T-helper 2 cell treated with Interferon-gamma antibody and Interleukin-4, amounts not matched to agents 5 μg/mL and 100 μg/mL, for 36 hours (primary cell): ENCODE measurements around the gene GALNT3.

Source experiments
- DNase-seq: peaks from one replicate; pipeline ENCODE4 v3.0.0; 2021; ENCODE audit warnings: low spot score
- H3K27ac Mint-ChIP-seq: one replicate; pipeline ENCODE4 v1.8.0; 2021; ENCODE audit warnings: mild to moderate bottlenecking, mixed read lengths
- H3K27me3 Mint-ChIP-seq: one replicate; pipeline ENCODE4 v1.8.0; 2021; ENCODE audit warnings: low read depth, mixed read lengths
- H3K36me3 Mint-ChIP-seq: one replicate; pipeline ENCODE4 v1.8.0; 2021; ENCODE audit warnings: low read depth, mixed read lengths
- H3K4me1 Mint-ChIP-seq: one replicate; pipeline ENCODE4 v1.8.0; 2021; ENCODE audit warnings: low read depth, mixed read lengths
- H3K4me3 Mint-ChIP-seq: one replicate; pipeline ENCODE4 v1.8.0; 2022; ENCODE audit warnings: mild to moderate bottlenecking, moderate library complexity, mixed read lengths
- H3K9me3 Mint-ChIP-seq: one replicate; pipeline ENCODE4 v1.8.0; 2021; ENCODE audit warnings: mixed read lengths

Gene GALNT3

DNA sequence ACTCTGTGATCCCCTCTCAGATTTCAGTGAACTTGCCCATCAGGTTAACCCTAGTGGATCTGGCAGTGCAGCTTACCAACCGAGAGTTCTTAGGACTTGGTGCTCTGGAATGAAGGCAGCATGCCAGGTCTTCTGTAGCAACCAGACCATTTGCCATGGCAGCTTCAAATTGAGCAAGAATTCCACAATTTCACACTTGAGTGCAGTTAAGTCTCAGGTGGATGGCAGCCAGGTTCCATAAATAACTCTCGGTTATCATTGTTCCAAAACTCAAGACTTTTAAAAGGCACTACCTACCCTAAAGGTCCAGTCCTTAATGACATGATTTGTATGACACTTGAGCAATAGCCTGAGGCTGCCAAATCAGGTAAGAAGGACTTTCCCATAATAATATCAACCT lies 48.1 kb downstream of the GALNT3 start:
- Mint-ChIP-seq H3K36me3 (peaks cover 38% of the 10 kb centered on the region), H3K27ac (no peak overlapping the region), H3K27me3 (no peaks in the 10 kb centered on the region), H3K4me3 (no peak overlapping the region), H3K9me3 (no peaks in the 10 kb centered on the region), H3K4me1 (peaks cover 7% of the 10 kb centered on the region)
- DNase-seq: no peak

DNA sequence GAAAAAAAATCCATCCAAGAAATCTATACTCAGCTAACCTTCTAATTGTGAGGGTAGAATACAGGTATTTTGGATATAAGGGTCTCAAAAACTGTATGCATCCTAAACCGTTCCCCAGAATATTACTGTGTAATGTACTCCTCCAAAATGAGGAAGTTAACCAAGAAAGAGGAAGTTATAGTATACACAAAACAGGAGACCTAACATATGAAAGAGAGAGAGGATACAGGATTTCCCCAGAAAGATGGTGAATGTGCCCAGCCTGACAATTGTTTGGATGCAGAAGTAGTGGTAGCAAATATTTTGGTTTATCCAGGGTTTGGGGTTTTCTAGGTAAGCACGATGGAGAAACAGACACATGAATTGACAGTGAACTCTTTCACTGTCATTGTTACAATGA lies 50.6 kb downstream of the GALNT3 start:
- peaks cover 7% of the 10 kb centered on the region for H3K4me1 Mint-ChIP-seq
- DNase-seq: no peak
- no peak overlapping the region for H3K27ac Mint-ChIP-seq
- no peaks in the 10 kb centered on the region for H3K27me3 Mint-ChIP-seq
- H3K36me3 Mint-ChIP-seq: peaks cover 26% of the 10 kb centered on the region
- H3K9me3 Mint-ChIP-seq: no peaks in the 10 kb centered on the region
- no peak overlapping the region for H3K4me3 Mint-ChIP-seq

DNA sequence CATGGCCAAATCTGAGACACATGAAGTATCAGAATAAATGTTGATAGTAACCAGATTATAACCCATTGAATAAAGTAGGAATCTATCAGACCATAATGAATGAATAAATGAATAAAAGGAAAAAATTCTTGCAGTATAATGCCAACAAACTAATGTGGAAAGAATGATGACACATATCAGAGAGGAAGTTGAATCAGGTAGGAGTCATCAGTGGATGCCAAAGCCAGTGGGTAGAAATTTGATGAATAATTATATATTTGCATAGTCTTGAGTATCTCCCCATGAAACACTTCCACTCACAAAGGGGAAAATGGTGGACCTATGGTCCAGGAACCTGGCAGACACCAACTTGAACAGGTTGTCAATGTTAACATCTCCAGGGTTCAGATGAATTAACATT lies 68.6 kb downstream of the GALNT3 start:
- H3K36me3 Mint-ChIP-seq: no peaks in the 10 kb centered on the region
- H3K27ac Mint-ChIP-seq: no peak overlapping the region
- H3K4me1 Mint-ChIP-seq: no peaks in the 10 kb centered on the region
- no peak overlapping the region for H3K4me3 Mint-ChIP-seq
- no peaks in the 10 kb centered on the region for H3K9me3 Mint-ChIP-seq
- no peak for DNase-seq
- H3K27me3 Mint-ChIP-seq: peaks cover 9% of the 10 kb centered on the region

DNA sequence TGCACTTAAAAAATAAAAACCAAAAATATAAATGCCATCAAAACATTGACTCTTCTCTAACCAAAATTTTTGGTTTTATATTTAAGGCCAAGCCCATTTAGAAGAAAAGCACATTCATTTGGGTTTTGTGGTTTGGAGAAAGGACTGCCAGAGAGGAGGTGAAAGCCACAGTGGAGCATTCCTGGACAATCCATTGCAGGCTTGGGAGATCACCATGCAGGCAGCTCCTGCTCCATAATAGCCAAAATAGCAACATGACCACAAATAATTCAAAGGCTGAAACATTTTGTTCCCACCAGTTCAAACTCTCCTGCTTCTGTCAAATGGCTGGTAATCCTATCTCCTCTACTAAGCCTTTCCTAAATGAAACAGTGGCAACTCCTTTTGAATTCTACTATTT lies 73.5 kb downstream of the GALNT3 start:
- no peak overlapping the region for H3K4me3 Mint-ChIP-seq
- peaks cover 6% of the 10 kb centered on the region for H3K27me3 Mint-ChIP-seq
- H3K4me1 Mint-ChIP-seq: no peaks in the 10 kb centered on the region
- H3K27ac Mint-ChIP-seq: no peak overlapping the region
- no peak for DNase-seq
- H3K9me3 Mint-ChIP-seq: no peaks in the 10 kb centered on the region
- H3K36me3 Mint-ChIP-seq: no peaks in the 10 kb centered on the region

DNA sequence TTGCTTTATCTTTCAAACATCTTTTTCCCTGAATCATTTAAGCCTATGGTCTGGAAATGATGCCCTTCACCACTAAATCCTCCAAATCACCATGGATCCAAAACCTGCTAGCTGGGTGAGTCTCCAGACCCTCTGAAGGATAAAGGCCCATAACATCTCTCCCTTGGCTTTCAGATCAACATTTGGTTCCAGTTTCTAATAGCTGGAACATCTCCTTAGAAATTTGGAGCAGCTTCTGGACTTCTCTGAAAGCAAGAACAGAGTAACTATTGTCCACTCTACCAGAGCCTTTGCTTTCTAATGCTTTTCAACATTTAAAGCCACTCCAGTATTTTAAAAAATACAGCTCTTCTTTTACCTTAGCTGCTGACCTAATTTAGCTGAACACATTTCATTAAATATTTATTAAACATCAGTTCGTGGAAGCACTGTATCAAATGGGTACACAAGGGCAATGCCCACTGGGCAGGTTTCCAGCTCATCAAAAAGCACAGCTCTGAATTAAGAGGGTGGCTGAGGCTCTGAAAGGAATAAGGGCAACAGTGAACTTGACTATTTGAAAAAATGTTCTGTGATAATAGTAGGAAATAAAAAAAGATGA lies 75.3 kb downstream of the GALNT3 start:
- DNase-seq: no peak
- Mint-ChIP-seq H3K4me1 (no peaks in the 10 kb centered on the region), H3K9me3 (no peaks in the 10 kb centered on the region), H3K27me3 (peaks cover 4% of the 10 kb centered on the region), H3K4me3 (no peak overlapping the region), H3K36me3 (no peaks in the 10 kb centered on the region), H3K27ac (no peak overlapping the region)

DNA sequence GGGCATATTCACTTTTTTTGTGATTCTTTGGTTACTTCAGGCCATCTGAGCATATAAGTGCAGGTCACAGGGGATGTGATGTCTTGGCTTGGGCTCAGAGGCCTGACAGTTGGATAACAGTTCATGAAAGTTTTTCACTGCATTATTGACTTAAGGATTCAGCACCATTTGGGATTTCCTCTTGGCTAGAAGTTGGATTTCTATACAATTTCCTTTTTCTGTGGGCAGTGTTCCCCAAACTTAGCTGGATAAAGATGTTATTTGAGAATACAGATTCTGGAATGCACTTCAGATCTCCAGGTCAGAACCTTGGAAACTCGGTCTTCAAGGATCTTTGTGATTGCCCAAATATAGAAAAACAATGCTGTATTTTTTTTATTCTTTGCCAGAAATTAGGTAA lies 78.0 kb downstream of the GALNT3 start:
- no peak for DNase-seq
- H3K36me3 Mint-ChIP-seq: no peaks in the 10 kb centered on the region
- H3K4me3 Mint-ChIP-seq: no peak overlapping the region
- no peak overlapping the region for H3K27ac Mint-ChIP-seq
- H3K9me3 Mint-ChIP-seq: no peaks in the 10 kb centered on the region
- peaks cover 4% of the 10 kb centered on the region for H3K27me3 Mint-ChIP-seq
- no peaks in the 10 kb centered on the region for H3K4me1 Mint-ChIP-seq

DNA sequence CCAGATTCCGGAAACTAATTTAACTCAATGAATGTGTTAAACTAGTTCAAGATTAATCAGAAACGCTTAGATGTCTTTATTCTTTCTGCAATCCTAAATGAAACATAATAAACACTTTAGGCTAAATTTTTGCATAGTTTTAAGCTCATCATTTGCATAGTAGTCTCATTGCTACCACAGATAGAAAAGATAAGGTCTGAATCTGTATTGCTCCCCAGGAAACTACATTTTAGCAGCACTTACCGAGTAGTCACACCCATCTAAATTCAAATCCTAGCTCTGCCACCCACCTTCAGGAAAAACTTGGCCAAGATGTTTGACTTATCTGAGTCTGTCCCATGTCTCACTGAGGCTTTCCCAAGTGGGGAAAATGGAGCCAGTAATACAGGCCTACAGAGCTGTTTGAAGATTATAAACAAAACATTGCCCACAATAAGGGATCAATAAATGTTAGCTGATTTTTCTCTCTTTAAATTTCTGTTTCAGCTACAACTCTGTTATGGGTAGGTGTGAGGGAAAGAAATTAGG lies 87.0 kb downstream of the GALNT3 start:
- Mint-ChIP-seq H3K4me1 (no peaks in the 10 kb centered on the region), H3K27me3 (peaks cover 4% of the 10 kb centered on the region), H3K27ac (no peak overlapping the region), H3K36me3 (no peaks in the 10 kb centered on the region), H3K4me3 (no peak overlapping the region), H3K9me3 (no peaks in the 10 kb centered on the region)
- no peak for DNase-seq

DNA sequence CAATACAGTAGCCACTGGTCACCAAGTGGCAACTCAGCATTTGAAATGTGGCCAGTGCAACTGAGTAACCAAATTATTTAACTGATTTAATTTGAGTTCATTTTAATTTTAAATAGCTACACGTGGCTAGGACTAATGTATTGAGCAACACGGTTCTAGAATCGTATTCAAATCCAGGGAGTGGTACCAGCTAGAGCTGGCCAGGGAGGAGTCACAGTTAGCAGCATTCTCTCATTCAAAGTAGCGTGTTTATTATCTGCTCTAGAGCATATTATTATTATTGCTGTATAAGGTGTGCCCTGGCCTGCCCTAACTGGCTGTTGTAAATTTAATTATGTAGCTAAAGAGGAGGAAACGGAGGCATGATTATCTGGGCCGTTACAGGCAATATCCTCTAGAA lies 92.9 kb downstream of the GALNT3 start:
- H3K36me3 Mint-ChIP-seq: no peaks in the 10 kb centered on the region
- peaks cover 25% of the 10 kb centered on the region for H3K27me3 Mint-ChIP-seq
- no peak overlapping the region for H3K27ac Mint-ChIP-seq
- H3K4me1 Mint-ChIP-seq: no peaks in the 10 kb centered on the region
- H3K4me3 Mint-ChIP-seq: no peak overlapping the region
- H3K9me3 Mint-ChIP-seq: no peaks in the 10 kb centered on the region
- DNase-seq: no peak

DNA sequence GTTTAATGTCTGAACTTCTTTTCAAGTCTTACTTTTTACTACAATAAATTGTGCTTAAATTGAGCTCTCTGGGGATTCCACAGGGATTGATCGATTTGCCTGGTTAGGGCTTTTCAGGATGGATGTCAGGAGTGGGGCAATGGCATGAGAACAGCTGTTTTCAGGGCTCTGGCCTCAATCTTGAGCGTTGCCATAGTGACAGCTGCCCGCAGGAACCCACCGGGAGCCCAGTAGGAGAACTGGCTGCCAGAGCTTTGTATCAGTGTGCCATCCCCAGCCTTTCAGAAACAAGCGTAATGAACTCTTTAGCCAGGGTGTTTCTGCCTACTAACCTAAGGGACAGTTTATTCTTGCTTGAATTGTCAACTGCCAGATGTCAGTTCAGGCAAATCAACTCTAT lies 93.5 kb downstream of the GALNT3 start:
- Mint-ChIP-seq H3K27me3 (peaks cover 23% of the 10 kb centered on the region), H3K4me1 (no peaks in the 10 kb centered on the region)

DNA sequence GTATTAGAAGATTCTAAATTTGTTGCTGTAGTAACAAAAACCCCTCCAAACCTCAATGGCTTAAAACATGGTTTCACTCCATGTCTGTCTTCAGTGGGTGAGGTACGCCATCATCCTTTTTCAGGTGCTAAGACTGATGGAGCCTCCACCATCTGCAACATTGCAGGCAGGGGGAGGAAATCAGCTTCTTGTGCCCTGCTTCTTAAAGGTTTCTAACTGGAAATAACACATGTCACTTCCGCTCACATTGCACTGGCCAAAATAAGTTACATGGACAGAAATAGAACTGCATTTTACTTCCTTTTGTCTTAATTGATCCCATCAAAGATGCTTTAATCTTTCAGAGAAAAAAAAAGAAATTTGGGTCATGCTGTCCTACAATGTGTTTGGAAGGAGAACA lies 94.1 kb downstream of the GALNT3 start:
- no peaks in the 10 kb centered on the region for H3K9me3 Mint-ChIP-seq
- H3K4me1 Mint-ChIP-seq: no peaks in the 10 kb centered on the region
- H3K36me3 Mint-ChIP-seq: no peaks in the 10 kb centered on the region
- H3K27me3 Mint-ChIP-seq: peaks cover 23% of the 10 kb centered on the region
- no peak overlapping the region for H3K27ac Mint-ChIP-seq
- no peak overlapping the region for H3K4me3 Mint-ChIP-seq
- DNase-seq: no peak

More for the DNA sequence above, 93.5 kb downstream of the GALNT3 start:
- no peak overlapping the region for H3K27ac Mint-ChIP-seq
- no peak for DNase-seq
- no peaks in the 10 kb centered on the region for H3K9me3 Mint-ChIP-seq
- H3K4me3 Mint-ChIP-seq: no peak overlapping the region
- no peaks in the 10 kb centered on the region for H3K36me3 Mint-ChIP-seq

DNA sequence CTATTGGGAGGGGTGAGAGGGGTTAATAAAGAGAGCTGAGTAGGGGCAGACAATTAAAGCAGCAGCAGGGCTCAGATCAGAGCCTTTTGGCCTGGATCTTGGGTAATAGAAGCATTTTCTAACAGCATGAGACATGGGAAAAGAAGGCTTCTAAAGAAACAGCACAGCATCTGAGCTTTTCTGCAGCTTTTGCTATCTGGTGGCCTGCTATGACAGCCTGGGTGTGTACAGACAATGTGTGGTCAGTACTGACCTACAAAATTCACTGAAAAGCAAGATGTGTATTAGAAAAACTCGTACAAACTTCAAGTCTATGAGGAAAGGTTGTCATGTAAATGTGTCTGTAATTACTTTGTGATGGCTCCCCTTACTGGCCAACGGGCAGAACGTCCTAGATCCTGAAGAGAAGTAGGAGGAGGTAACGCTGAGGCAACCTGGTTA lies 95.6 kb downstream of the GALNT3 start:
- Mint-ChIP-seq H3K27me3 (peaks cover 21% of the 10 kb centered on the region), H3K4me1 (no peaks in the 10 kb centered on the region), H3K27ac (no peak overlapping the region), H3K36me3 (no peaks in the 10 kb centered on the region), H3K9me3 (no peaks in the 10 kb centered on the region), H3K4me3 (no peak overlapping the region)
- no peak for DNase-seq

DNA sequence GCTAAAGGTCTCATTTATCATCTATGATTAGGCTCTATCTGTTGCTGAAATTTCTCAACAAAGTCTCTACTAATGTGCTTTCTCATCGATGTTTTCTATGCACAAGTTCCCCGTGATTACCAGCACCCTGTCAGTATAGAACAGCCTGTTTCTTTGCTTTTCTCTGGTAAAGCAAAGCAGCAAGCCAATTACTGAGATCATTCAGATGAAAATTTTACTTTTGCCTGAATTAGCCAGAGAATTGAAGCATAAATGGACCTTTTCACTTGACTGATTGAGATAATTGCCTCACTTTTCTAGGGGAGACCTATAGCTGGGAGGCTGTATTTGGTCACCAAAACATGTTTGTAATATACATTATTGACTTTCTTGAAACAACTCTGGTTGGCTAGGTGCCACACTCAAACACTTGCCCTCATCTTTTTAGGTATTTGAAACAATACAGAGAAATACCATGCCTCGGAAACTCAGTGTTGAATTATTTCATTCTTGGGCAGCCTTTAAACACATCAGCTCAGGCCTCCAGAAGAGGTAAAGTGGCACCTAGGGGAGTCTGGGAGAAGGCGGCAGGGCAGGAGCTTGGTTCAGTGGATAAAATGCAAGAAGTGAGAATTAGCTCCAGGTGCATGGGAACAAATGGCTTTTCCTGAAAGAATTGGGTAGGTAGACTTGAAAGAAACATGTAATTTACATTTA lies 96.2 kb downstream of the GALNT3 start:
- no peaks in the 10 kb centered on the region for H3K36me3 Mint-ChIP-seq

More for the DNA sequence above, 96.2 kb downstream of the GALNT3 start:
- peaks cover 21% of the 10 kb centered on the region for H3K27me3 Mint-ChIP-seq
- H3K4me3 Mint-ChIP-seq: no peak overlapping the region
- no peaks in the 10 kb centered on the region for H3K4me1 Mint-ChIP-seq
- no peak overlapping the region for H3K27ac Mint-ChIP-seq
- no peak for DNase-seq
- no peaks in the 10 kb centered on the region for H3K9me3 Mint-ChIP-seq
